Prostate gland (tissue), 2 donors: ENCODE results near the gene PPP1R14B.

ENCODE experiments used
- POLR2A ChIP-seq: fragments of 450-650 bp; IDR thresholded peaks from one replicate; pipeline ENCODE4 v1.6.1; 2016; ENCODE audit warnings: antibody characterized with exemption, mild to moderate bottlenecking
- POLR2AphosphoS5 ChIP-seq: sonication (generic); formaldehyde crosslinking; IDR thresholded peaks from one replicate; pipeline ENCODE4 v1.6.1; 2017; ENCODE audit warnings: antibody characterized with exemption
- TF ChIP-seq, protein P1 (sequence below), 4 experiments: fragments of 200-600 bp in 2 of 4; fragments of 450-650 bp in 2 of 4; sonication (generic) in 2 of 4; IDR thresholded peaks; 1 replicate in 3 of 4; 2 replicates in 1 of 4; pipeline ENCODE4 v1.5.1; 2016 to 2019; ENCODE audit warnings: antibody characterized with exemption in 4 of 4, mild to moderate bottlenecking in 2 of 4, moderate library complexity in 2 of 4

DNA sequence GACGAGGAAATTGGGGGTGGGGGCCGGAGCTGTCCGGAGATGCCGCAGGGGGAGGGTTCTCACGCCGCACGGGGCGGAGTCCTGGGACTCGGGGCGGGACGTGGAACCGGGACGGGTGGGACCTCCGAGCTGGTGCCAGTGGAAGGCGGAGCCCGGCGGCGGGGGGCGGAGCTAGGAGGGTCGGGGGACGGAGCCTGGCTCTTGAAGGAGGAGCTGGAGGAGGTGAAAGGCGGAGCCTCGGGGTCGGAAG, 5.6 kb downstream of the PPP1R14B start:
- TF ChIP-seq, protein P1, sequence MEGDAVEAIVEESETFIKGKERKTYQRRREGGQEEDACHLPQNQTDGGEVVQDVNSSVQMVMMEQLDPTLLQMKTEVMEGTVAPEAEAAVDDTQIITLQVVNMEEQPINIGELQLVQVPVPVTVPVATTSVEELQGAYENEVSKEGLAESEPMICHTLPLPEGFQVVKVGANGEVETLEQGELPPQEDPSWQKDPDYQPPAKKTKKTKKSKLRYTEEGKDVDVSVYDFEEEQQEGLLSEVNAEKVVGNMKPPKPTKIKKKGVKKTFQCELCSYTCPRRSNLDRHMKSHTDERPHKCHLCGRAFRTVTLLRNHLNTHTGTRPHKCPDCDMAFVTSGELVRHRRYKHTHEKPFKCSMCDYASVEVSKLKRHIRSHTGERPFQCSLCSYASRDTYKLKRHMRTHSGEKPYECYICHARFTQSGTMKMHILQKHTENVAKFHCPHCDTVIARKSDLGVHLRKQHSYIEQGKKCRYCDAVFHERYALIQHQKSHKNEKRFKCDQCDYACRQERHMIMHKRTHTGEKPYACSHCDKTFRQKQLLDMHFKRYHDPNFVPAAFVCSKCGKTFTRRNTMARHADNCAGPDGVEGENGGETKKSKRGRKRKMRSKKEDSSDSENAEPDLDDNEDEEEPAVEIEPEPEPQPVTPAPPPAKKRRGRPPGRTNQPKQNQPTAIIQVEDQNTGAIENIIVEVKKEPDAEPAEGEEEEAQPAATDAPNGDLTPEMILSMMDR (IDR thresholded peaks at IDR 0.05) = no peak
- TF ChIP-seq POLR2A (no peak), POLR2AphosphoS5 (no peak)
